ENCODE results near the gene CST3. TPM values are rescaled to one million over a fixed set of nuclear protein-coding genes. Genes with fewer than 3 reads are reported as not detected.

The CST3 gene
- total RNA-seq, 1 donor from 2014 or later, result 50.1 TPM

- Histone ChIP-seq H3K27me3 (ENCODE audit: control insufficient read depth in 3 of 3, insufficient read depth in 3 of 3, low read length in 3 of 3) (peaks cover 3 to 12% (median 8%) of the 10 kb centered on the region in 3 donors), H3K36me3 (ENCODE audit: control insufficient read depth in 3 of 3, insufficient read depth in 3 of 3, low read length in 3 of 3) (no peaks in the 10 kb centered on the region), H3K27ac (ENCODE audit: low read depth, low read length) (no peak overlapping the region), H3K9me3 (ENCODE audit: control insufficient read depth in 3 of 3, low read length in 3 of 3) (no peaks in the 10 kb centered on the region), H3K9ac (ENCODE audit: low read depth in 1 of 3, low read length in 3 of 3) (no peak overlapping the region), H3K4me3 (ENCODE audit: low read length in 3 of 3) (no peak overlapping the region), H3K4me1 (ENCODE audit: control insufficient read depth in 3 of 3, insufficient read depth in 3 of 3, low read length in 3 of 3) (no peaks in the 10 kb centered on the region)
These were observed 49.0 kb downstream of the CST3 start for GRCh38 chr20:23588434-23589403.

DNA sequence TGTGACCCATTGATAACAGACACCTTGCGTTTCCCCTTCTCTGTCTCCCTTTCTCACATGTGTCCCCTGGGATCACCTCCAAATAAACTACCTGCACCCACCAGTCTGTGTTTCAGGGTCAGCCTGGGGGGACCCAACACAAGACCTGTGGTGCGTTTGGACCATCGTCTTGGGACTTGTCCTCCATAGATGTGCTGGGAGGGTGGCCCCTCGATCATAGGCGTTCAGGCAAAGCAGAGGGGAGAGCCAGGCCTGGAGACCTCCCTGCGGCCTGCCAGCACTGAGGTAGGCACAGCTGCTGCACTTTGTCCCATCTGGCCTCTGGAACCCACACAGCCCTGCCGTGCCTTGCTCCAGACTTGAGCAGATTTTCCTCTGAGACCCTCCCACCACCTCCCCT, 50.1 kb downstream of the CST3 start:
- Histone ChIP-seq H3K4me1 (ENCODE audit: control insufficient read depth in 3 of 3, insufficient read depth in 3 of 3, low read length in 3 of 3) (no peaks in the 10 kb centered on the region), H3K36me3 (ENCODE audit: control insufficient read depth in 3 of 3, insufficient read depth in 3 of 3, low read length in 3 of 3) (no peaks in the 10 kb centered on the region), H3K9me3 (ENCODE audit: control insufficient read depth in 3 of 3, low read length in 3 of 3) (no peaks in the 10 kb centered on the region), H3K27me3 (ENCODE audit: control insufficient read depth in 3 of 3, insufficient read depth in 3 of 3, low read length in 3 of 3) (peaks cover 3 to 12% (median 8%) of the 10 kb centered on the region in 3 donors), H3K4me3 (ENCODE audit: low read length in 3 of 3) (no peak overlapping the region), H3K27ac (ENCODE audit: low read depth, low read length) (no peak overlapping the region), H3K9ac (ENCODE audit: low read depth in 1 of 3, low read length in 3 of 3) (no peak overlapping the region)

- H3K36me3 ChIP-seq (ENCODE audit: control insufficient read depth in 3 of 3, insufficient read depth in 3 of 3, low read length in 3 of 3), result no peaks in the 10 kb centered on the region
- H3K27ac ChIP-seq (ENCODE audit: low read depth, low read length), result no peak overlapping the region
- no peaks in the 10 kb centered on the region for H3K9me3 ChIP-seq (ENCODE audit: control insufficient read depth in 3 of 3, low read length in 3 of 3)
- H3K27me3 ChIP-seq (ENCODE audit: control insufficient read depth in 3 of 3, insufficient read depth in 3 of 3, low read length in 3 of 3), result peaks cover 3 to 12% (median 8%) of the 10 kb centered on the region in 3 donors
- H3K4me1 ChIP-seq (ENCODE audit: control insufficient read depth in 3 of 3, insufficient read depth in 3 of 3, low read length in 3 of 3), result no peaks in the 10 kb centered on the region
- no peak overlapping the region for H3K9ac ChIP-seq (ENCODE audit: low read depth in 1 of 3, low read length in 3 of 3)
- H3K4me3 ChIP-seq (ENCODE audit: low read length in 3 of 3), result no peak overlapping the region
These were observed 50.8 kb downstream of the CST3 start for GRCh38 chr20:23586735-23587525.

GRCh38 chr20:23585808-23586734, 51.7 kb downstream of the CST3 start:
- H3K9me3 ChIP-seq (ENCODE audit: control insufficient read depth in 3 of 3, low read length in 3 of 3), result no peaks in the 10 kb centered on the region
- H3K27ac ChIP-seq (ENCODE audit: low read depth, low read length), result no peak overlapping the region
- H3K4me3 ChIP-seq (ENCODE audit: low read length in 3 of 3), result no peak overlapping the region
- H3K9ac ChIP-seq (ENCODE audit: low read depth in 1 of 3, low read length in 3 of 3), result no peak overlapping the region
- H3K4me1 ChIP-seq (ENCODE audit: control insufficient read depth in 3 of 3, insufficient read depth in 3 of 3, low read length in 3 of 3), result no peaks in the 10 kb centered on the region
- H3K36me3 ChIP-seq (ENCODE audit: control insufficient read depth in 3 of 3, insufficient read depth in 3 of 3, low read length in 3 of 3), result no peaks in the 10 kb centered on the region
- H3K27me3 ChIP-seq (ENCODE audit: control insufficient read depth in 3 of 3, insufficient read depth in 3 of 3, low read length in 3 of 3), result peaks cover 3 to 12% (median 8%) of the 10 kb centered on the region in 3 donors

- Histone ChIP-seq H3K36me3 (ENCODE audit: control insufficient read depth in 3 of 3, insufficient read depth in 3 of 3, low read length in 3 of 3) (no peaks in the 10 kb centered on the region), H3K9me3 (ENCODE audit: control insufficient read depth in 3 of 3, low read length in 3 of 3) (no peaks in the 10 kb centered on the region), H3K4me1 (ENCODE audit: control insufficient read depth in 3 of 3, insufficient read depth in 3 of 3, low read length in 3 of 3) (no peaks in the 10 kb centered on the region), H3K27me3 (ENCODE audit: control insufficient read depth in 3 of 3, insufficient read depth in 3 of 3, low read length in 3 of 3) (peaks cover 3 to 12% (median 8%) of the 10 kb centered on the region in 3 donors), H3K4me3 (ENCODE audit: low read length in 3 of 3) (no peak overlapping the region), H3K27ac (ENCODE audit: low read depth, low read length) (no peak overlapping the region), H3K9ac (ENCODE audit: low read depth in 1 of 3, low read length in 3 of 3) (no peak overlapping the region)
These were observed 52.3 kb downstream of the CST3 start for GRCh38 chr20:23585449-23585807.

DNA sequence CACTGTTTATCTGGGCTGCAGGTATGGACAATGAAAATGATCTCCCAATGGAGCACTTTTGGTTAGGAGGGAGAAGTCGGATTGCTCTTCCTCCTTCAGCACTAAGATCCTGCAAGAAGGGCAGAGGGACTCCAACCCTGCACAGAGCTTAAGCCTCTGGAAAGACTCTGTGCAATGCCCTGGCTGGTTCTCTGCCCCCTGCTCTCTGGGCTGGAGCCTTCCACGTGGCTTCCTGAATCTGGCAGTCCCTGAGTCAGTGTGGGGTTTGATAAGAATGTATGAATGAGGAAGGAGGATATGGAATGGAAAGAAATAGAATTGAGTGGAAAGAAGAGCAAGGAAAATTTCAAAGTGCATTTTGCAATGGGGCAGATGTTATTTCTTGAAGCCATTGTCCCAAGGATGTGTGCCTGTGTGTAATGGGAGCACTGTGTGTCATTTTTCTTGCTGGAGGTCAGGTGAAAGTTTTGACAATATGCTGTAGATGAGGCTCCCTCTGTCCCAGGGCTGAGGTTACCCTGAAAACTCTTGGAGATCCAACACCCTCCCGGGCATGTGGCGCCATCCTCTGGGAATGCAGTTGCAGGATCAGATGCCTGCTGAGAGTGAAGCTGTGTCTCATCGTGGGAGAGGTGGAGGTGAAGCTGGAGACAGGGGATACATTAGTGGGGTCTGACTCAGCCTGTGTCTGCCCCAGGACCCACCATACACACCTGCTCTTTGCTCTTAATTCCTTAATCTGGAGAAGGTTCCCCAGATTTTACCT, 53.1 kb downstream of the CST3 start:
- H3K4me3 ChIP-seq (ENCODE audit: low read length in 3 of 3), result no peak overlapping the region
- H3K4me1 ChIP-seq (ENCODE audit: control insufficient read depth in 3 of 3, insufficient read depth in 3 of 3, low read length in 3 of 3), result no peaks in the 10 kb centered on the region
- no peak overlapping the region for H3K27ac ChIP-seq (ENCODE audit: low read depth, low read length)
- no peak overlapping the region for H3K9ac ChIP-seq (ENCODE audit: low read depth in 1 of 3, low read length in 3 of 3)
- no peaks in the 10 kb centered on the region for H3K9me3 ChIP-seq (ENCODE audit: control insufficient read depth in 3 of 3, low read length in 3 of 3)
- no peaks in the 10 kb centered on the region for H3K36me3 ChIP-seq (ENCODE audit: control insufficient read depth in 3 of 3, insufficient read depth in 3 of 3, low read length in 3 of 3)
- peaks cover 3 to 12% (median 8%) of the 10 kb centered on the region in 3 donors for H3K27me3 ChIP-seq (ENCODE audit: control insufficient read depth in 3 of 3, insufficient read depth in 3 of 3, low read length in 3 of 3)

Other genes with a start within 250 kb of the CST3 start
- gene NAPB, start 216.5 kb downstream of the CST3 start, total RNA-seq, result 8.9 TPM
- gene CSTL1, start 198.3 kb downstream of the CST3 start, total RNA-seq, result not detected
- gene CST11, start 185.1 kb downstream of the CST3 start, total RNA-seq, result not detected
- gene CST8, start 146.8 kb downstream of the CST3 start, total RNA-seq, result not detected
- not detected for gene CST9L, start 69.5 kb downstream of the CST3 start, total RNA-seq
- not detected for gene CST9, start 32.0 kb downstream of the CST3 start, total RNA-seq
- gene CST4, start 51.1 kb upstream of the CST3 start, total RNA-seq, result not detected
- not detected for gene CST1, start 113.0 kb upstream of the CST3 start, total RNA-seq
- gene CST2, start 188.8 kb upstream of the CST3 start, total RNA-seq, result not detected
- gene CST5, start 241.8 kb upstream of the CST3 start, total RNA-seq, result not detected